GM12878 (cell line): ENCODE data around the gene RASSF6. TPM values are rescaled to one million over a fixed set of nuclear protein-coding genes. Genes with fewer than 3 reads are reported as not detected.

Source experiments
- BMI1 ChIP-seq: fragments of 450-650 bp; IDR thresholded peaks from 2 replicates; pipeline ENCODE4 v1.6.1; 2016; ENCODE audit warnings: mild to moderate bottlenecking, moderate library complexity, borderline replicate concordance
- CHD2 ChIP-seq: IDR thresholded peaks from 2 replicates; pipeline ENCODE4 v1.6.1; 2011; ENCODE audit warnings: low read depth, low read length, improper control_type of control experiment, borderline replicate concordance
- DPF2 ChIP-seq: fragments of 450-650 bp; IDR thresholded peaks from 2 replicates; pipeline ENCODE4 v1.6.1; 2017; ENCODE audit warnings: mild to moderate bottlenecking
- EP300 ChIP-seq, 2 experiments: fragments of 150-350 bp in 1 of 2; IDR thresholded peaks; 2 replicates each; pipeline ENCODE4 v1.6.1; 2011 to 2012; ENCODE audit warnings: low read depth in 2 of 2, low read length in 2 of 2, borderline replicate concordance in 1 of 2, improper control_type of control experiment in 1 of 2, inconsistent platforms in 1 of 2; ENCODE audit not compliant: control insufficient read depth in 1 of 2
- ETV6 ChIP-seq, 2 experiments: fragments of 450-650 bp in 1 of 2; IDR thresholded peaks in 1 of 2; conservative IDR thresholded peaks in 1 of 2; 2 replicates each; pipeline ENCODE4 v1.6.1; 2014; ENCODE audit warnings: antibody characterized with exemption in 1 of 2, borderline replicate concordance in 1 of 2, low read depth in 1 of 2, mild to moderate bottlenecking in 1 of 2, moderate library complexity in 1 of 2
- FOXM1 ChIP-seq: IDR thresholded peaks from 2 replicates; pipeline ENCODE4 v1.6.1; 2012; ENCODE audit warnings: low read depth, mild to moderate bottlenecking, inconsistent platforms, low read length, moderate library complexity
- HSF1 ChIP-seq: fragments of 150-350 bp; IDR thresholded peaks from 2 replicates; pipeline ENCODE4 v1.6.1; 2014; ENCODE audit warnings: mild to moderate bottlenecking, low read depth, low read length
- IRF3 ChIP-seq: fragments of 450-650 bp; IDR thresholded peaks from 2 replicates; pipeline ENCODE4 v1.6.1; 2014; ENCODE audit warnings: mild to moderate bottlenecking
- KDM1A ChIP-seq: fragments of 200-600 bp; sonication (generic); IDR thresholded peaks from 2 replicates; pipeline ENCODE4 v1.6.1; 2016; ENCODE audit warnings: borderline replicate concordance
- KLF5 ChIP-seq: fragments of 450-650 bp; IDR thresholded peaks from 2 replicates; pipeline ENCODE4 v1.6.1; 2014; ENCODE audit warnings: mild to moderate bottlenecking; ENCODE audit not compliant: partially characterized antibody
- MAX ChIP-seq: IDR thresholded peaks from 2 replicates; pipeline ENCODE4 v1.6.1; 2012; ENCODE audit warnings: low read depth, low read length, improper control_type of control experiment
- MYB ChIP-seq: fragments of 150-350 bp; IDR thresholded peaks from 2 replicates; pipeline ENCODE4 v1.6.1; 2014; ENCODE audit warnings: mild to moderate bottlenecking, low read depth, low read length, borderline replicate concordance
- NFYB ChIP-seq: IDR thresholded peaks from 2 replicates; pipeline ENCODE4 v1.6.1; 2011; ENCODE audit warnings: low read depth, mild to moderate bottlenecking, low read length, improper control_type of control experiment, moderate library complexity; ENCODE audit not compliant: insufficient read depth
- PKNOX1 ChIP-seq: fragments of 450-650 bp; IDR thresholded peaks from 2 replicates; pipeline ENCODE4 v1.6.1; 2016; ENCODE audit warnings: mild to moderate bottlenecking
- POLR2AphosphoS2 ChIP-seq: IDR thresholded peaks from 2 replicates; pipeline ENCODE4 v1.6.1; 2011; ENCODE audit warnings: low read depth, mild to moderate bottlenecking, low read length, improper control_type of control experiment, moderate library complexity
- RCOR1 ChIP-seq: conservative IDR thresholded peaks from 2 replicates; pipeline ENCODE4 v1.6.1; 2012; ENCODE audit warnings: low read depth, low read length, improper control_type of control experiment
- REST ChIP-seq: IDR thresholded peaks from 2 replicates; pipeline ENCODE4 v1.6.1; 2012; ENCODE audit warnings: mild to moderate bottlenecking, low read depth, low read length
- RFX5 ChIP-seq: IDR thresholded peaks from 2 replicates; pipeline ENCODE4 v1.6.1; 2011; ENCODE audit warnings: low read depth, low read length, improper control_type of control experiment
- SIN3A ChIP-seq: IDR thresholded peaks from 2 replicates; pipeline ENCODE4 v1.6.1; 2012; ENCODE audit warnings: low read depth, low read length, improper control_type of control experiment
- SMARCA5 ChIP-seq: fragments of 450-650 bp; IDR thresholded peaks from 2 replicates; pipeline ENCODE4 v1.6.1; 2017; ENCODE audit warnings: mild to moderate bottlenecking
- SREBF2 ChIP-seq: IDR thresholded peaks from 2 replicates; pipeline ENCODE4 v1.6.1; 2012; ENCODE audit warnings: mild to moderate bottlenecking, low read length
- STAT3 ChIP-seq: IDR thresholded peaks from 2 replicates; pipeline ENCODE4 v1.6.1; 2011; ENCODE audit warnings: low read depth, low read length, improper control_type of control experiment
- TCF3 ChIP-seq: IDR thresholded peaks from 2 replicates; pipeline ENCODE4 v1.6.1; 2012; ENCODE audit warnings: low read depth, mild to moderate bottlenecking, low read length, borderline replicate concordance; ENCODE audit not compliant: insufficient read depth
- ZNF24 ChIP-seq: fragments of 450-650 bp; IDR thresholded peaks from 2 replicates; pipeline ENCODE4 v1.6.1; 2017; ENCODE audit warnings: antibody characterized with exemption, mild to moderate bottlenecking
- polyA plus RNA-seq, 11 experiments: library from polyadenylated mRNA; depleted of rRNA in 4 of 11; unstranded in 6 of 11; stranded (reverse) in 5 of 11; fragments of >200 nt; fragmentation: Nextera tagmentation in 4 of 11; fragmentation: Illumina TruSeq in 1 of 11; extraction: Ambion mirVana in 4 of 11; extraction: Trizol in 1 of 11; gene quantifications; 1 replicate in 1 of 11; 2 replicates in 10 of 11; pipeline versions ENCODE4 v1.2.1 to v1.2.3, GENCODE V29; 2011 to 2016; ENCODE audit warnings: inconsistent platforms in 2 of 11, missing spikeins in 2 of 11, low read depth in 1 of 11
- total RNA-seq, 4 experiments: library from RNA; depleted of rRNA in 3 of 4; stranded (reverse); fragments of >200 nt in 3 of 4; fragmentation: Illumina TruSeq in 1 of 4; extraction: Trizol in 1 of 4; gene quantifications; 2 replicates each; pipeline versions ENCODE4 v1.2.1 to v1.2.3, GENCODE V29; 2013 to 2021

RASSF6 gene
- total and polyA plus RNA-seq, 10 of the 15 experiments (the other 5 are each of a cell fraction or from before 2014, with no cell fraction given) = 0.28 to 2.9 (median 0.54) TPM

- peak; percentile 37 to 68; a peak in 2 of 4 replicates for TF ChIP-seq EP300 (IDR thresholded peaks at IDR 0.05; ENCODE audit: borderline replicate concordance in 1 of 2, control insufficient read depth in 1 of 2, low read depth in 2 of 2, low read length in 2 of 2)
- no peak for TF ChIP-seq MYB
- no peak for TF ChIP-seq ZNF24
- TF ChIP-seq POLR2AphosphoS2 = 0 out of 2 replicates have a peak, but pooled peaks have one; percentile 3
- no peak for TF ChIP-seq NFYB
- TF ChIP-seq RFX5 = no peak
- TF ChIP-seq BMI1 = peak; percentile 36; the same call in 1 of the 2 replicates
- no peak for TF ChIP-seq IRF3
- TF ChIP-seq DPF2 = no peak; the same call in 1 of the 2 replicates
- TF ChIP-seq HSF1 = no peak
- TF ChIP-seq MAX = no peak
- no peak for TF ChIP-seq KDM1A
- TF ChIP-seq SMARCA5 = no peak; the same call in 1 of the 2 replicates
- no peak for TF ChIP-seq SREBF2
- TF ChIP-seq ETV6 (conservative IDR thresholded peaks at IDR 0.05 in 1 of 2, IDR thresholded peaks at IDR 0.05 in 1 of 2; ENCODE audit: borderline replicate concordance in 1 of 2, low read depth in 1 of 2) = no peak
- no peak for TF ChIP-seq REST
- no peak for TF ChIP-seq RCOR1
- TF ChIP-seq TCF3 = no peak
- no peak for TF ChIP-seq SIN3A
- TF ChIP-seq STAT3 = no peak
- TF ChIP-seq KLF5 = no peak
- 0 out of 2 replicates have a peak, but pooled peaks have one; percentile 27 for TF ChIP-seq CHD2
- no peak for TF ChIP-seq FOXM1
- peak; percentile 92 for TF ChIP-seq PKNOX1
Measured at GRCh38 chr4:73589261-73589847, 30.9 kb downstream of the RASSF6 start (continued).
